ENCODE results near the gene OPN4. TPM values are rescaled to one million over a fixed set of nuclear protein-coding genes. Genes with fewer than 3 reads are reported as not detected.

Gene OPN4
- total RNA-seq, 3 donors from 2014 or later = not detected

- Histone ChIP-seq H3K9me3 (no peaks in the 10 kb centered on the region), H3K27me3 (no peaks in the 10 kb centered on the region), H3K4me1 (no peaks in the 10 kb centered on the region), H3K4me3 (no peak overlapping the region), H3K36me3 (no peaks in the 10 kb centered on the region), H3K27ac (no peak overlapping the region)
- TF ChIP-seq POLR2AphosphoS5 (IDR thresholded peaks at IDR 0.05) (no peak), POLR2A (IDR thresholded peaks at IDR 0.05) (no peak), CTCF (IDR thresholded peaks at IDR 0.05) (no peak)
- no peak for DNase-seq (ENCODE audit: low spot score in 2 of 2)
- intact Hi-C loops (cut with DNase I; ENCODE audit: low total_unique reads) = no loop called here
These were observed 11.5 kb downstream of the OPN4 start for GRCh38 chr10:86665868-86666267.

- no peak for DNase-seq (ENCODE audit: low spot score in 2 of 2)
- intact Hi-C loops (cut with DNase I; ENCODE audit: low total_unique reads) = no loop called here
- no peaks in the 10 kb centered on the region for H3K9me3 ChIP-seq
- H3K36me3 ChIP-seq = no peaks in the 10 kb centered on the region
- H3K4me1 ChIP-seq = no peaks in the 10 kb centered on the region
- no peak overlapping the region for H3K4me3 ChIP-seq
- no peak overlapping the region for H3K27ac ChIP-seq
- no peaks in the 10 kb centered on the region for H3K27me3 ChIP-seq
- TF ChIP-seq CTCF (IDR thresholded peaks at IDR 0.05) = no peak
- no peak for TF ChIP-seq POLR2A (IDR thresholded peaks at IDR 0.05)
- no peak for TF ChIP-seq POLR2AphosphoS5 (IDR thresholded peaks at IDR 0.05)
These were observed 12.2 kb downstream of the OPN4 start for GRCh38 chr10:86666538-86666937.

GRCh38 chr10:86667421-86668181, 13.3 kb downstream of the OPN4 start:
- intact Hi-C loops (cut with DNase I; ENCODE audit: low total_unique reads) = no loop called here
- no peaks in the 10 kb centered on the region for H3K4me1 ChIP-seq
- H3K4me3 ChIP-seq = no peak overlapping the region
- H3K27me3 ChIP-seq = no peaks in the 10 kb centered on the region
- TF ChIP-seq CTCF (IDR thresholded peaks at IDR 0.05) (no peak), POLR2A (IDR thresholded peaks at IDR 0.05) (no peak), POLR2AphosphoS5 (IDR thresholded peaks at IDR 0.05) (no peak)
- H3K9me3 ChIP-seq = no peaks in the 10 kb centered on the region
- no peaks in the 10 kb centered on the region for H3K36me3 ChIP-seq
- DNase-seq (ENCODE audit: low spot score in 2 of 2) = no peak
- peak overlapping the region in 1 of 2 donors; percentile 16 for H3K27ac ChIP-seq

- Histone ChIP-seq H3K4me1 (no peaks in the 10 kb centered on the region), H3K36me3 (no peaks in the 10 kb centered on the region), H3K27ac (peak within 1 kb of the TSS in 1 of 2 donors; percentile 43), H3K27me3 (no peaks in the 10 kb centered on the region), H3K4me3 (peak within 1 kb of the TSS in 1 of 3 donors; percentile 18), H3K9me3 (no peaks in the 10 kb centered on the region)
- intact Hi-C loops (cut with DNase I; ENCODE audit: low total_unique reads) = no loop called here
- no peak for DNase-seq (ENCODE audit: low spot score in 2 of 2)
- no peak for TF ChIP-seq POLR2A (IDR thresholded peaks at IDR 0.05)
- TF ChIP-seq POLR2AphosphoS5 (IDR thresholded peaks at IDR 0.05) = no peak
- TF ChIP-seq CTCF (IDR thresholded peaks at IDR 0.05) = no peak
These were observed 14.2 kb downstream of the OPN4 start, which contains the start of gene LDB3 for GRCh38 chr10:86668297-86669165. LDB3 (plus strand) TSS chr10:86668511; CDS start chr10:86668692, 181 bp downstream.
